Measurements from ENCODE around the gene SYMPK. TPM values are rescaled to one million over a fixed set of nuclear protein-coding genes. Genes with fewer than 3 reads are reported as not detected.

The SYMPK gene
- total RNA-seq, 1 donor, result 42.0 TPM

GRCh38 chr19:45863840-45864628 lies 1.1 kb upstream of the SYMPK start, which contains the start of gene FOXA3:
Gene FOXA3, plus strand, starts transcription at chr19:45864326. Its CDS starts 131 bp downstream, at chr19:45864457.
- H3K4me1 ChIP-seq (ENCODE audit: insufficient read depth, low read length), result peaks cover 7% of the 10 kb centered on the region
- H4K20me1 ChIP-seq (ENCODE audit: insufficient read depth, low read length), result no peaks in the 10 kb centered on the region
- peak; percentile 25 for TF ChIP-seq CTCF (IDR thresholded peaks at IDR 0.05; ENCODE audit: extremely low read depth, low read depth, low read length)
- peak; percentile 92 for DNase-seq (ENCODE audit: insufficient read length, low spot score, missing footprints)
- H2AFZ ChIP-seq (ENCODE audit: low read length), result peak within 1 kb of the TSS; percentile 97
- H3K4me2 ChIP-seq (ENCODE audit: insufficient read depth, low read length), result peak within 1 kb of the TSS; percentile 90
- H3K79me2 ChIP-seq (ENCODE audit: insufficient read depth, low read length), result peaks cover 39% of the 10 kb centered on the region
- H3K4me3 ChIP-seq (ENCODE audit: insufficient read depth, low read length), result peak within 1 kb of the TSS; percentile 83
- no peak within 1 kb of the TSS for H3K27ac ChIP-seq (ENCODE audit: low read depth, low read length)
- H3K27me3 ChIP-seq (ENCODE audit: insufficient read depth, low read length), result peaks cover 46% of the 10 kb centered on the region
- H3K36me3 ChIP-seq (ENCODE audit: insufficient read depth, low read length), result peaks cover 12% of the 10 kb centered on the region
- H3K9me3 ChIP-seq (ENCODE audit: low read depth, low read length), result no peaks in the 10 kb centered on the region

- peaks cover 43% of the 10 kb centered on the region for H3K79me2 ChIP-seq (ENCODE audit: insufficient read depth, low read length)
- peaks cover 7% of the 10 kb centered on the region for H3K4me1 ChIP-seq (ENCODE audit: insufficient read depth, low read length)
- H4K20me1 ChIP-seq (ENCODE audit: insufficient read depth, low read length), result no peaks in the 10 kb centered on the region
- no peak for TF ChIP-seq CTCF (IDR thresholded peaks at IDR 0.05; ENCODE audit: extremely low read depth, low read depth, low read length)
- peak overlapping the region; percentile 97 for H2AFZ ChIP-seq (ENCODE audit: low read length)
- no peak for DNase-seq (ENCODE audit: insufficient read length, low spot score, missing footprints)
- no peaks in the 10 kb centered on the region for H3K9me3 ChIP-seq (ENCODE audit: low read depth, low read length)
- H3K4me2 ChIP-seq (ENCODE audit: insufficient read depth, low read length), result peak overlapping the region; percentile 90
- no peak overlapping the region for H3K27ac ChIP-seq (ENCODE audit: low read depth, low read length)
- H3K27me3 ChIP-seq (ENCODE audit: insufficient read depth, low read length), result peaks cover 43% of the 10 kb centered on the region
- peak overlapping the region; percentile 83 for H3K4me3 ChIP-seq (ENCODE audit: insufficient read depth, low read length)
- H3K36me3 ChIP-seq (ENCODE audit: insufficient read depth, low read length), result peaks cover 18% of the 10 kb centered on the region
Observed at GRCh38 chr19:45863335-45863839, 440 bp upstream of the SYMPK start.

GRCh38 chr19:45862271-45862563 lies 730 bp downstream of the SYMPK start:
- no peak for TF ChIP-seq CTCF (IDR thresholded peaks at IDR 0.05; ENCODE audit: extremely low read depth, low read depth, low read length)
- no peaks in the 10 kb centered on the region for H4K20me1 ChIP-seq (ENCODE audit: insufficient read depth, low read length)
- peak overlapping the region; percentile 82 for H2AFZ ChIP-seq (ENCODE audit: low read length)
- peaks cover 50% of the 10 kb centered on the region for H3K79me2 ChIP-seq (ENCODE audit: insufficient read depth, low read length)
- peaks cover 40% of the 10 kb centered on the region for H3K27me3 ChIP-seq (ENCODE audit: insufficient read depth, low read length)
- peaks cover 23% of the 10 kb centered on the region for H3K36me3 ChIP-seq (ENCODE audit: insufficient read depth, low read length)
- H3K4me2 ChIP-seq (ENCODE audit: insufficient read depth, low read length), result peak overlapping the region; percentile 76
- no peaks in the 10 kb centered on the region for H3K9me3 ChIP-seq (ENCODE audit: low read depth, low read length)
- H3K27ac ChIP-seq (ENCODE audit: low read depth, low read length), result peak overlapping the region; percentile 86
- H3K4me1 ChIP-seq (ENCODE audit: insufficient read depth, low read length), result peaks cover 7% of the 10 kb centered on the region
- no peak for DNase-seq (ENCODE audit: insufficient read length, low spot score, missing footprints)
- peak overlapping the region; percentile 83 for H3K4me3 ChIP-seq (ENCODE audit: insufficient read depth, low read length)
